Right kidney (tissue), 1 donor: ENCODE measurements around the gene FOXRED2.
"Not testable (repeated sequence)": the region's sequence is repeated elsewhere in the genome, so short reads cannot be mapped to it uniquely, and the experiment has no call there.

Experiments
- DNase-seq: peaks from one replicate; pipeline ENCODE4 v3.0.0-alpha.2; 2016

Gene FOXRED2

DNA sequence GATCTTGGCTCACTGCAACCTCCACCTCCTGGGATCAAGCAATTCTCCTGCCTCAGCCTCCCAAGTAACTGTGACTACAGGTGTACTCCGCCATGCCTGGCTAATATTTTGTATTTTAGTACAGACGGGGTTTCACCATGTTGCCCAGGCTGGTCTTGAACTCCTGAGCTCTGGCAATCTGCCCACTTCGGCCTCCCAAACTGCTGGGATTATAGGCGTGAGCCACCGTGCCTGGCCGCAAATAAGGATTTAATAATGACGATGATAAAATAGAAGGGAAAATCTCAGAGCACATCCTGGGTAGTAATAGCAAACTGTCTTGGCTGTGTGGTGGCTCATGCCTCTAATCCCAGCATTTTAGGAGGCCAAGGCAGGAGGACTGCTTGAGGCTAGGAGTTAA lies 55.9 kb downstream of the FOXRED2 start:
- DNase-seq: not testable (repeated sequence)

DNA sequence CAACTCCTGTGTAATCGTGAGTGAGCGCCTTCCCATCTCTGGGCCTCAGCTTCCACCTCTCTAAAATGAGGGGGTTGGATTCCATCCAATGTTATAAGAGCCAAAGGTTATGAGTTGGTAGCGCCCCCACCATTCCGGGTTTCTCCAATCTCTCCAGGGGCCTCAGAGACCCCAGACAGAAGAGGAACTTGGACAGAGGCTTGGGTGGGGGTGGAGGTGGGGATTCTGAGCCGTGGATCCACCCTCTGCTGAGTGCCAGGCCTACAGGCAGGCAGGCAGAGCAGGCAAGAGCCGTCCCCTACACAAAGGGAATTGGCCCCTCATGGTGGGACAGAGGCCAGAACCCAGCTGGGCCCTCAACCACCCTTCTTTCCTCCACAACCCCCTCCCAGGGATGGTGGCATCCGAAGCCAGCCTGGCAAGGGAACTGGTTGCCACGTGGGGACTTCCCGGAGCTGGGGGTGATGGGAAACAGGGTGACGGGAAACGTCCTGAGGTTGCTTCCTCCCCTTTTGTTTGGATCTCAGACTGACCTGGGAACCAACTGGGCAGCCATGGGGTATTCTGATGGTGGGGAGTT lies 57.2 kb downstream of the FOXRED2 start:
- no peak for DNase-seq

- no peak for DNase-seq
Observed at GRCh38 chr22:36447632-36448031, 59.2 kb downstream of the FOXRED2 start.

- DNase-seq: no peak
Observed at GRCh38 chr22:36445158-36445668, 61.6 kb downstream of the FOXRED2 start.

DNA sequence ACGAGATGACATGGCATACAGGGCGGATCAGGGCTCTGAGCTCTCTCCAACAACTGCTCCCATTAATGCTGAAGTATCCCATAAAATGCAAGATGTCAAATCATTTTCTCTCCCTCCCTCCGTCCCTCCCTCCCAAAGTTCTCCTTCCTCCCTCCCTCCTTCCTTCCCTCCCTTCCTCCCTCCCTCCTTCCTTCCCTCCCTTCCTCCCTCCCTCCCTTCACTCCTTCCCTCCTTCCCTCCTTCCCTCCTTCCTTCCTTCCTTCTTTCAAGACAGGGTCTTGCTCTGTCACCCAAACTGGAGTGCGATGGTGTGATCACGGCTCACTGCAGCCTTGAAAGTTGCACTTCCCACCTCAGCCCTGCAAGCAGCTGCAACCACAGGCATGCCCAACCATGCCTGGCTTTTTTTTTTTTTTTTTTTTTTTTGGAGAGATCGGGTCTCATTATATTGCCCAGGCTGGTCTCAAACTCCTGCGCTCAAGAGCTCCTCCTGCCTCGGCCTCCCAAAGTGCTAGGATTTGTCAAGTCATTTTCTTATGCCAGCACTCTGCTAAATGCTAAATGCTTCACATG lies 63.6 kb downstream of the FOXRED2 start:
- DNase-seq: no peak

DNA sequence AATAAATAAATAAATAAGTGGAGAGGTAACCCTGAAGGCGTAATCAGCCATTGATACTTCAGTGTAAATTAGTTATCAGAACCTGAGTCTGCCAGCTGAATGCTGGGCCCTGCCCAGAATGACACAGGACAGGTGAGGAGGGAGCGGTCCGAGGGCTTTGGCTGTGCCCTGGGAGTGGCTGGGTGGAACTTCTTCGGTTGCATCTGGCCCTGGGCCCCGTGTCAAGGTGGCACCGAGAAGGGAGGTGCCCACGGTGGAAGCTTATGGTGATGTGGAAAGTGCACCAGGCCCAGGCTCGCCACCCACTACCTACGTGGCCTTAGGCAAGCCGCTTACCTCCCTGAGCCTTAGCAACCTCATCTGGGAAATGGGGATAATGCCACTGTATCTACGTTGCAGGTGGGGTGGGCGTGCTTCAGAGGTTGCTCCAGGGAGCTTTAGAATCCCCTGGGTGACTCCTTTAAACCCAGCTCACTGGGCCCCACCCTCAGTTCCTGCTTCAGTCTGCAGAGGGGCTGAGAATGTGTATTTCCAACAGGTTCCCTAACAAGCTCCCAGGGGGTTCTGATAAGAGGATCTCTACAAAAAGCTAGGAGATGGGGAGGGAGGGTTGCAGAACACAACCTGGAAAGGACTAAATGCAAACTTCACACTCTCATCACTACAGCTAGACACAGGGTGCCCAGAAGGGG lies 64.2 kb downstream of the FOXRED2 start:
- no peak for DNase-seq

GRCh38 chr22:36440429-36441002 lies 66.3 kb downstream of the FOXRED2 start:
- DNase-seq: no peak

- no peak for DNase-seq
Observed at GRCh38 chr22:36439481-36440271, 67.2 kb downstream of the FOXRED2 start.
